HepG2 (cell line): ENCODE data around the gene SOCS1. TPM values are rescaled to one million over a fixed set of nuclear protein-coding genes. Genes with fewer than 3 reads are reported as not detected.
A peak's percentile ranks its signal among the peaks of the same experiment; 100 is the strongest.

Experiments
- CCDC6 ChIP-seq: sonication (generic); formaldehyde crosslinking; IDR thresholded peaks from 2 replicates; pipeline ENCODE4 v1.8.1; 2022; ENCODE audit warnings: mild to moderate bottlenecking, missing genetic modification reagents, moderate library complexity
- CREB1 ChIP-seq, 2 experiments: fragments of 450-650 bp in 1 of 2; IDR thresholded peaks; 2 replicates each; pipeline ENCODE4 v1.6.1; 2016 to 2017; ENCODE audit warnings: control low read depth in 1 of 2, mild to moderate bottlenecking in 1 of 2, missing compliant biosample characterization in 1 of 2, missing genetic modification characterization in 1 of 2
- FOXJ3 ChIP-seq: sonication (generic); formaldehyde crosslinking; IDR thresholded peaks from 2 replicates; pipeline ENCODE4 v1.4.0; 2020; ENCODE audit warnings: missing genetic modification reagents, mild to moderate bottlenecking, borderline replicate concordance
- HNF4A ChIP-seq: sonication (generic); formaldehyde crosslinking; IDR thresholded peaks from 2 replicates; pipeline ENCODE4 v1.4.0; 2020; ENCODE audit warnings: missing genetic modification reagents
- NR2F6 ChIP-seq, 2 experiments: IDR thresholded peaks; 2 replicates each; pipeline ENCODE4 v1.6.1; 2016; ENCODE audit warnings: antibody characterized with exemption in 1 of 2, mild to moderate bottlenecking in 1 of 2
- POLR2AphosphoS2 ChIP-seq: IDR thresholded peaks from 2 replicates; pipeline ENCODE4 v1.6.1; 2011; ENCODE audit warnings: low read depth, low read length, improper control_type of control experiment
- SATB2 ChIP-seq: sonication (generic); formaldehyde crosslinking; IDR thresholded peaks from 2 replicates; pipeline ENCODE4 v1.5.0; 2020; ENCODE audit warnings: missing genetic modification reagents
- SMAD3 ChIP-seq: sonication (generic); formaldehyde crosslinking; IDR thresholded peaks from 2 replicates; pipeline ENCODE4 v1.4.0; 2020; ENCODE audit warnings: missing genetic modification reagents
- YEATS4 ChIP-seq: sonication (generic); formaldehyde crosslinking; IDR thresholded peaks from 2 replicates; pipeline ENCODE4 v1.4.0; 2020; ENCODE audit warnings: missing genetic modification reagents, borderline replicate concordance
- ZBTB7A ChIP-seq: sonication (generic); formaldehyde crosslinking; IDR thresholded peaks from 2 replicates; pipeline ENCODE4 v1.8.0; 2022; ENCODE audit warnings: mild to moderate bottlenecking, missing genetic modification reagents
- ZEB1 ChIP-seq: IDR thresholded peaks from 2 replicates; pipeline ENCODE4 v1.6.1; 2012; ENCODE audit warnings: mild to moderate bottlenecking, low read depth, inconsistent platforms; ENCODE audit not compliant: insufficient replicate concordance
- ZNF230 ChIP-seq: sonication (generic); formaldehyde crosslinking; IDR thresholded peaks from 2 replicates; pipeline ENCODE4 v1.4.0; 2020; ENCODE audit warnings: mild to moderate bottlenecking, missing genetic modification reagents
- ZNF501 ChIP-seq: sonication (generic); formaldehyde crosslinking; IDR thresholded peaks from 2 replicates; pipeline ENCODE4 v1.5.1; 2020; ENCODE audit warnings: mild to moderate bottlenecking, moderate library complexity, missing genetic modification reagents
- ZNF558 ChIP-seq: sonication (generic); formaldehyde crosslinking; IDR thresholded peaks from 2 replicates; pipeline ENCODE4 v1.9.0; 2022; ENCODE audit warnings: mild to moderate bottlenecking, missing genetic modification reagents, borderline replicate concordance
- ZNF607 ChIP-seq: sonication (generic); formaldehyde crosslinking; IDR thresholded peaks from 2 replicates; pipeline ENCODE4 v1.5.1; 2020; ENCODE audit warnings: missing genetic modification reagents, mild to moderate bottlenecking, borderline replicate concordance
- ZNF891 ChIP-seq: sonication (generic); formaldehyde crosslinking; IDR thresholded peaks from 2 replicates; pipeline ENCODE4 v1.5.0; 2020; ENCODE audit warnings: mild to moderate bottlenecking, missing genetic modification reagents
- polyA plus RNA-seq, 8 experiments: library from polyadenylated mRNA; depleted of rRNA in 3 of 8; stranded (reverse) in 7 of 8; unstranded in 1 of 8; fragments of >200 nt; fragmentation: Illumina TruSeq in 4 of 8; extraction: Trizol in 4 of 8; gene quantifications; 2 replicates each; pipeline versions ENCODE4 v1.2.1 to v1.2.3, GENCODE V29; 2011 to 2016; ENCODE audit warnings: low read depth in 4 of 8, missing spikeins in 1 of 8, mixed read lengths in 1 of 8; ENCODE audit not compliant: insufficient read depth in 1 of 8
- total RNA-seq, 5 experiments: library from RNA; depleted of rRNA; stranded (reverse); fragments of >200 nt; fragmentation: Illumina TruSeq; extraction: Trizol; gene quantifications; 2 replicates each; pipeline ENCODE4 v1.2.3, GENCODE V29; 2016; ENCODE audit warnings: low read depth in 1 of 5
- TF ChIP-seq, protein P1 (sequence below): sonication (generic); formaldehyde crosslinking; IDR thresholded peaks from 2 replicates; pipeline ENCODE4 v1.9.0; 2021; ENCODE audit warnings: missing genetic modification reagents, borderline replicate concordance
- TF ChIP-seq, protein P2 (sequence below): sonication (generic); formaldehyde crosslinking; IDR thresholded peaks from 2 replicates; pipeline ENCODE4 v1.4.0; 2020; ENCODE audit warnings: mild to moderate bottlenecking, missing genetic modification reagents
- TF ChIP-seq, protein P3 (sequence below): sonication (generic); formaldehyde crosslinking; IDR thresholded peaks from 2 replicates; pipeline ENCODE4 v1.8.0; 2022; ENCODE audit warnings: mild to moderate bottlenecking, missing genetic modification reagents; ENCODE audit not compliant: insufficient replicate concordance

SOCS1 gene
- total and polyA plus RNA-seq, 2 of the 13 experiments (the other 11 are each of a cell fraction or from before 2014, with no cell fraction given) = 5.3 to 6.3 TPM

DNA sequence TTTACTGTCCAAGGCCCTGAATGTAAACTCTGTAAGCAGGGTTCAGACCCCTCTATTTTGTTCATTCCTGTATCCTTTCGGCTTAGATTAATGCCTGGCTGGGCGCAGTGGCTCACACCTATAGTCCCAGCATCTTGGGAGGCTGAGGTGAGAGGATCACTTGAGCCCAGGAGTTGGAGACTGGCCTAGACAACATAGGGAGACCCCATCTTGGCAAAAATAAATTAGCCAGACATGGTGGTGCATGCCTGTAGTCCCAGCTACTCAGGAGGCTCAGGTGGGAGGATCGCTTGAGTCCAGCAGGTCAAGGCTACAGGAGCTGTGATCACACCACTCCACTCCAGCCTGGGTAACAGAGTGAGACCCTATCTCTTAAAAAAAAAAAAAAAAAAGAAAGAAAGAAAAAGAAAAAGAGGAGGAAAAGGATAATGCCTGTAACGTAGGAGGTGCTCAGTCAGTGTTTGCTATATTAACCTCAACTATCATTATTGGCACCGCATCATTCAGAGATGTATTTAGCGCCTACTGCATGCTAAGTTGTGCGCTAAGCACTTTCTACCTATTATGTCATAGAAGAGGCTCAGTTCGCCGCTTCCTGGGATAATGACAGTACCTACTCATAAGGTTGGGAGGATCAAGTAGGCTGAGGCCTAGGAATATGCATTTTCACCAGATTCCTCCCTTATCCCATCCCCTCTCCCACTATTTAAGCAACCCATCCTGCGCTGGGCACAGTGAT, 5.0 kb downstream of the SOCS1 start (continued):
- TF ChIP-seq YEATS4 (CRISPR knock-in tag) = no peak; the same call in 1 of the 2 replicates
- TF ChIP-seq, protein P1, sequence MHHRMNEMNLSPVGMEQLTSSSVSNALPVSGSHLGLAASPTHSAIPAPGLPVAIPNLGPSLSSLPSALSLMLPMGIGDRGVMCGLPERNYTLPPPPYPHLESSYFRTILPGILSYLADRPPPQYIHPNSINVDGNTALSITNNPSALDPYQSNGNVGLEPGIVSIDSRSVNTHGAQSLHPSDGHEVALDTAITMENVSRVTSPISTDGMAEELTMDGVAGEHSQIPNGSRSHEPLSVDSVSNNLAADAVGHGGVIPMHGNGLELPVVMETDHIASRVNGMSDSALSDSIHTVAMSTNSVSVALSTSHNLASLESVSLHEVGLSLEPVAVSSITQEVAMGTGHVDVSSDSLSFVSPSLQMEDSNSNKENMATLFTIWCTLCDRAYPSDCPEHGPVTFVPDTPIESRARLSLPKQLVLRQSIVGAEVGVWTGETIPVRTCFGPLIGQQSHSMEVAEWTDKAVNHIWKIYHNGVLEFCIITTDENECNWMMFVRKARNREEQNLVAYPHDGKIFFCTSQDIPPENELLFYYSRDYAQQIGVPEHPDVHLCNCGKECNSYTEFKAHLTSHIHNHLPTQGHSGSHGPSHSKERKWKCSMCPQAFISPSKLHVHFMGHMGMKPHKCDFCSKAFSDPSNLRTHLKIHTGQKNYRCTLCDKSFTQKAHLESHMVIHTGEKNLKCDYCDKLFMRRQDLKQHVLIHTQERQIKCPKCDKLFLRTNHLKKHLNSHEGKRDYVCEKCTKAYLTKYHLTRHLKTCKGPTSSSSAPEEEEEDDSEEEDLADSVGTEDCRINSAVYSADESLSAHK (CRISPR knock-in tag) = no peak
- TF ChIP-seq SMAD3 = no peak
- TF ChIP-seq CREB1 (IDR thresholded peaks at IDR 0.05) = peak; percentile 33; the same call in 1 of the 2 replicates
- no peak for TF ChIP-seq CREB1 (CRISPR knock-in tag; IDR thresholded peaks at IDR 0.05)
- 0 out of 2 replicates have a peak, but pooled peaks have one; percentile 40 for TF ChIP-seq FOXJ3 (CRISPR knock-in tag)
- 0 out of 2 replicates have a peak, but pooled peaks have one; percentile 22 for TF ChIP-seq SATB2 (CRISPR knock-in tag)
- TF ChIP-seq ZEB1 = no peak
- TF ChIP-seq HNF4A = peak; percentile 37; the same call in 1 of the 2 replicates
- peak; percentile 8; the same call in 1 of the 2 replicates for TF ChIP-seq ZNF501 (CRISPR knock-in tag)
- no peak for TF ChIP-seq NR2F6 (IDR thresholded peaks at IDR 0.05)
- TF ChIP-seq NR2F6 (CRISPR knock-in tag; IDR thresholded peaks at IDR 0.05) = 0 out of 2 replicates have a peak, but pooled peaks have one; percentile 6
- TF ChIP-seq CCDC6 = no peak
- TF ChIP-seq ZBTB7A = 0 out of 2 replicates have a peak, but pooled peaks have one; percentile 37
- TF ChIP-seq ZNF607 (CRISPR knock-in tag) = 0 out of 2 replicates have a peak, but pooled peaks have one; percentile 21
- TF ChIP-seq, protein P2, sequence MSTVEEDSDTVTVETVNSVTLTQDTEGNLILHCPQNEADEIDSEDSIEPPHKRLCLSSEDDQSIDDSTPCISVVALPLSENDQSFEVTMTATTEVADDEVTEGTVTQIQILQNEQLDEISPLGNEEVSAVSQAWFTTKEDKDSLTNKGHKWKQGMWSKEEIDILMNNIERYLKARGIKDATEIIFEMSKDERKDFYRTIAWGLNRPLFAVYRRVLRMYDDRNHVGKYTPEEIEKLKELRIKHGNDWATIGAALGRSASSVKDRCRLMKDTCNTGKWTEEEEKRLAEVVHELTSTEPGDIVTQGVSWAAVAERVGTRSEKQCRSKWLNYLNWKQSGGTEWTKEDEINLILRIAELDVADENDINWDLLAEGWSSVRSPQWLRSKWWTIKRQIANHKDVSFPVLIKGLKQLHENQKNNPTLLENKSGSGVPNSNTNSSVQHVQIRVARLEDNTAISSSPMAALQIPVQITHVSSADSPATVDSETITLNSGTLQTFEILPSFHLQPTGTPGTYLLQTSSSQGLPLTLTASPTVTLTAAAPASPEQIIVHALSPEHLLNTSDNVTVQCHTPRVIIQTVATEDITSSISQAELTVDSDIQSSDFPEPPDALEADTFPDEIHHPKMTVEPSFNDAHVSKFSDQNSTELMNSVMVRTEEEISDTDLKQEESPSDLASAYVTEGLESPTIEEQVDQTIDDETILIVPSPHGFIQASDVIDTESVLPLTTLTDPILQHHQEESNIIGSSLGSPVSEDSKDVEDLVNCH (CRISPR knock-in tag) = no peak
- TF ChIP-seq, protein P3, sequence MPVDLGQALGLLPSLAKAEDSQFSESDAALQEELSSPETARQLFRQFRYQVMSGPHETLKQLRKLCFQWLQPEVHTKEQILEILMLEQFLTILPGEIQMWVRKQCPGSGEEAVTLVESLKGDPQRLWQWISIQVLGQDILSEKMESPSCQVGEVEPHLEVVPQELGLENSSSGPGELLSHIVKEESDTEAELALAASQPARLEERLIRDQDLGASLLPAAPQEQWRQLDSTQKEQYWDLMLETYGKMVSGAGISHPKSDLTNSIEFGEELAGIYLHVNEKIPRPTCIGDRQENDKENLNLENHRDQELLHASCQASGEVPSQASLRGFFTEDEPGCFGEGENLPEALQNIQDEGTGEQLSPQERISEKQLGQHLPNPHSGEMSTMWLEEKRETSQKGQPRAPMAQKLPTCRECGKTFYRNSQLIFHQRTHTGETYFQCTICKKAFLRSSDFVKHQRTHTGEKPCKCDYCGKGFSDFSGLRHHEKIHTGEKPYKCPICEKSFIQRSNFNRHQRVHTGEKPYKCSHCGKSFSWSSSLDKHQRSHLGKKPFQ (CRISPR knock-in tag) = peak; percentile 45
- no peak for TF ChIP-seq ZNF558 (CRISPR knock-in tag)
- no peak for TF ChIP-seq ZNF891 (CRISPR knock-in tag)
- 0 out of 2 replicates have a peak, but pooled peaks have one; percentile 59 for TF ChIP-seq ZNF230 (CRISPR knock-in tag)
- 0 out of 2 replicates have a peak, but pooled peaks have one; percentile 6 for TF ChIP-seq POLR2AphosphoS2
